Tibial nerve (tissue), 4 donors: ENCODE results near the gene TERB1. TPM values are rescaled to one million over a fixed set of nuclear protein-coding genes. Genes with fewer than 3 reads are reported as not detected.

Experiments
- total RNA-seq, 4 donors: library from RNA; depleted of rRNA; stranded (reverse); fragments of >200 nt; gene quantifications; one replicate each; pipeline ENCODE4 v1.1.0, GENCODE V29; 2016

Gene TERB1
- total RNA-seq, 4 donors from 2014 or later = not detected

Other genes starting within 250 kb of the TERB1 start
- 10 to 100 TPM; 31.8 to 75.4 (median 35.6) TPM for gene CKLF, start 249.0 kb downstream of the TERB1 start, total RNA-seq
- 1 to 10 TPM in 3 of 4 donors, not detected in 1; 2.0 to 5.1 (median 2.1) TPM for gene CMTM1, start 235.1 kb downstream of the TERB1 start, total RNA-seq
- not detected for gene CMTM2, start 222.1 kb downstream of the TERB1 start, total RNA-seq
- gene CMTM3, start 196.9 kb downstream of the TERB1 start, total RNA-seq = 10 to 100 TPM; 19.3 to 43.9 (median 38.5) TPM
- gene CMTM4, start 104.8 kb downstream of the TERB1 start, total RNA-seq = 10 to 100 TPM; 14.2 to 22.7 (median 19.6) TPM
- gene DYNC1LI2, start 50.0 kb downstream of the TERB1 start, total RNA-seq = 100 to 1,000 TPM; 248 to 363 (median 266) TPM
- 10 to 100 TPM; 29.4 to 45.7 (median 34.6) TPM for gene NAE1, start 29.4 kb upstream of the TERB1 start, total RNA-seq
- gene CA7, start 42.8 kb upstream of the TERB1 start, total RNA-seq = not detected
- 10 to 100 TPM; 12.3 to 29.9 (median 15.5) TPM for gene PDP2, start 78.9 kb upstream of the TERB1 start, total RNA-seq
- 1 to 10 TPM in 2 of 4 donors, under 1 TPM in 2; 0.30 to 2.5 (median 1.4) TPM for gene CDH16, start 117.3 kb upstream of the TERB1 start, total RNA-seq
- 100 to 1,000 TPM in 3 of 4 donors, 10 to 100 TPM in 1; 23.7 to 132 (median 109) TPM for gene RRAD, start 124.0 kb upstream of the TERB1 start, total RNA-seq
- 100 to 1,000 TPM in 2 of 4 donors, 10 to 100 TPM in 2; 57.1 to 111 (median 89.9) TPM for gene CIAO2B, start 132.8 kb upstream of the TERB1 start, total RNA-seq
- gene CES2, start 133.9 kb upstream of the TERB1 start, total RNA-seq = 10 to 100 TPM; 29.2 to 45.0 (median 34.4) TPM
- 1 to 10 TPM in 2 of 4 donors, under 1 TPM in 2; 0.21 to 9.2 (median 0.81) TPM for gene CES3, start 159.7 kb upstream of the TERB1 start, total RNA-seq
- gene CES4A, start 187.0 kb upstream of the TERB1 start, total RNA-seq = 10 to 100 TPM; 18.6 to 24.7 (median 21.2) TPM
- gene CBFB, start 227.6 kb upstream of the TERB1 start, total RNA-seq = 10 to 100 TPM; 46.7 to 70.5 (median 59.9) TPM